A673 (cell line): ENCODE measurements around the gene EXT2. TPM values are rescaled to one million over a fixed set of nuclear protein-coding genes. Genes with fewer than 3 reads are reported as not detected.

Experiments used
- BruUV-seq: library from RNA; stranded (reverse); fragments of 400-500 nt; replicated peaks from 2 replicates; lab custom pipeline; 2021; lab: Mats Ljungman, UMichigan
- CTCF ChIA-PET: fragments of 300-600 bp; sonication (Branson Sonifier 250); formaldehyde crosslinking; loops from one replicate; lab custom pipeline; 2022; ENCODE audit warnings: antibody characterized with exemption; lab: Charles Lee
- POLR2A ChIA-PET: fragments of 300-600 bp; sonication (Branson Sonifier 250); formaldehyde crosslinking; loops from one replicate; lab custom pipeline; 2022; ENCODE audit warnings: antibody characterized with exemption; ENCODE audit not compliant: low non-redundant PET; lab: Charles Lee
- DNase-seq: peaks from one replicate; pipeline ENCODE4 v3.0.0-alpha.2; 2015; ENCODE audit warnings: low spot score
- H3K27ac ChIP-seq: fragments of 200-600 bp; sonication (generic); 2 replicates; pipeline ENCODE4 v1.5.1; 2016; ENCODE audit warnings: mixed run types, low read depth, mild to moderate bottlenecking, mixed read lengths, antibody characterized with exemption, low read length; ENCODE audit not compliant: poor library complexity, severe bottlenecking
- H3K27me3 ChIP-seq: fragments of 200-600 bp; sonication (generic); replicated peaks from 2 replicates; pipeline ENCODE4 v1.6.1; 2017; ENCODE audit warnings: mixed run types, low read depth, mild to moderate bottlenecking, mixed read lengths, antibody characterized with exemption, low read length; ENCODE audit not compliant: insufficient read depth, poor library complexity
- H3K36me3 ChIP-seq: fragments of 200-600 bp; sonication (generic); 2 replicates; pipeline ENCODE4 v1.6.1; 2016; ENCODE audit warnings: mixed run types, mild to moderate bottlenecking, mixed read lengths, antibody characterized with exemption, low read length; ENCODE audit not compliant: insufficient read depth, poor library complexity, severe bottlenecking
- H3K4me1 ChIP-seq: fragments of 200-600 bp; sonication (generic); 2 replicates; pipeline ENCODE4 v1.6.1; 2017; ENCODE audit warnings: mixed run types, mild to moderate bottlenecking, mixed read lengths, antibody characterized with exemption, low read length; ENCODE audit not compliant: insufficient read depth, poor library complexity, severe bottlenecking
- H3K4me3 ChIP-seq: fragments of 200-600 bp; sonication (generic); 2 replicates; pipeline ENCODE4 v1.5.1; 2016; ENCODE audit warnings: low read depth, mixed run types, mild to moderate bottlenecking, mixed read lengths, low read length; ENCODE audit not compliant: poor library complexity, severe bottlenecking
- H3K9me3 ChIP-seq: fragments of 200-600 bp; sonication (generic); 2 replicates; pipeline ENCODE4 v1.6.1; 2016; ENCODE audit warnings: mixed run types, low read depth, mild to moderate bottlenecking, mixed read lengths, antibody characterized with exemption, low read length; ENCODE audit not compliant: poor library complexity, severe bottlenecking
- CTCF ChIP-seq: fragments of 300-800, 200-600 bp; sonication (generic); conservative IDR thresholded peaks from 2 replicates; pipeline ENCODE4 v1.5.1; 2017; ENCODE audit warnings: low read depth, mild to moderate bottlenecking, antibody characterized with exemption, low read length, moderate library complexity, mixed read lengths
- EZH2 ChIP-seq: fragments of 200-600 bp; sonication (generic); IDR thresholded peaks from 2 replicates; pipeline ENCODE4 v1.6.1; 2017; ENCODE audit warnings: borderline replicate concordance, low read depth, mild to moderate bottlenecking, mixed read lengths, antibody characterized with exemption, low read length; ENCODE audit not compliant: poor library complexity, severe bottlenecking
- intact Hi-C: fragments of 100-400 bp; cut with micrococcal nuclease; formaldehyde crosslinking; loops from one replicate; pipeline ENCODE4 v1.10.0; 2022; ENCODE audit not compliant: unreplicated experiment
- total RNA-seq: library from RNA; stranded (reverse); gene quantifications from 2 replicates; pipeline ENCODE4 v1.2.3, GENCODE V29; 2021

Gene EXT2
- total RNA-seq, 1 experiment from 2014 or later = 123 TPM

GRCh38 chr11:44157019-44157418, 61.5 kb downstream of the EXT2 start:
- Histone ChIP-seq H3K9me3 (peaks cover 15% of the 10 kb centered on the region), H3K27me3 (no peaks in the 10 kb centered on the region), H3K36me3 (peaks cover 13% of the 10 kb centered on the region), H3K27ac (no peak overlapping the region), H3K4me1 (no peaks in the 10 kb centered on the region), H3K4me3 (no peak overlapping the region)
- ChIA-PET CTCF (no interaction called here), POLR2A (no interaction called here)
- TF ChIP-seq EZH2 (no peak), CTCF (no peak)
- intact Hi-C loops = no loop called here
- DNase-seq = no peak
- BruUV-seq = no TSS peak

- Histone ChIP-seq H3K9me3 (peaks cover 9% of the 10 kb centered on the region), H3K4me1 (no peaks in the 10 kb centered on the region), H3K36me3 (peaks cover 8% of the 10 kb centered on the region), H3K27me3 (no peaks in the 10 kb centered on the region), H3K27ac (no peak overlapping the region), H3K4me3 (no peak overlapping the region)
- TF ChIP-seq EZH2 (no peak), CTCF (no peak)
- intact Hi-C loops = no loop called here
- BruUV-seq = no TSS peak
- DNase-seq = no peak
- POLR2A ChIA-PET = no interaction called here
- CTCF ChIA-PET = no interaction called here
Observed at GRCh38 chr11:44158384-44158783, 62.9 kb downstream of the EXT2 start.

GRCh38 chr11:44159848-44160721, 64.6 kb downstream of the EXT2 start:
- no peak overlapping the region for H3K4me3 ChIP-seq
- POLR2A ChIA-PET = no interaction called here
- H3K9me3 ChIP-seq = peaks cover 6% of the 10 kb centered on the region
- TF ChIP-seq CTCF = no peak
- TF ChIP-seq EZH2 = no peak
- CTCF ChIA-PET = no interaction called here
- no peak overlapping the region for H3K27ac ChIP-seq
- no TSS peak for BruUV-seq
- intact Hi-C loops = no loop called here
- no peak for DNase-seq
- H3K27me3 ChIP-seq = no peaks in the 10 kb centered on the region
- H3K36me3 ChIP-seq = peaks cover 8% of the 10 kb centered on the region
- H3K4me1 ChIP-seq = no peaks in the 10 kb centered on the region
